NCI-H460 (cell line): ENCODE measurements around the gene MIPOL1. TPM values are rescaled to one million over a fixed set of nuclear protein-coding genes. Genes with fewer than 3 reads are reported as not detected.

Source experiments
- DNase-seq: peaks from one replicate; pipeline ENCODE4 v3.0.0-alpha.2; 2016; ENCODE audit warnings: low read depth; ENCODE audit errors: extremely low read depth
- small RNA-seq, 2 experiments: library from RNA; depleted of rRNA; stranded (forward); fragments of <200 nt; gene quantifications; one replicate each; pipeline ENCODE3, GENCODE V24; 2014
- total RNA-seq: library from RNA; depleted of rRNA; stranded (reverse); fragments of >200 nt; shearing (Covaris generic); gene quantifications from 2 replicates; pipeline ENCODE4 v1.2.3, GENCODE V29; 2014; rRNA removed

Gene MIPOL1
- total RNA-seq, 1 experiment from 2014 or later, result 29.7 TPM

- no peak for DNase-seq
These were observed 395.9 kb downstream of the MIPOL1 start for GRCh38 chr14:37593511-37594237.

GRCh38 chr14:37594238-37594970, 396.7 kb downstream of the MIPOL1 start:
- peak; percentile 95 for DNase-seq

- DNase-seq, result no peak
These were observed 397.5 kb downstream of the MIPOL1 start, which contains the start of the genes FOXA1 and TTC6 for GRCh38 chr14:37594971-37595808. TSS of gene FOXA1 (minus strand) at chr14:37595249. CDS start at chr14:37594972, 277 bp downstream. TSS of gene TTC6 (plus strand) at chr14:37595629. CDS start at chr14:37622065, 26,436 bp downstream.

- peak; percentile 92 for DNase-seq
These were observed 398.3 kb downstream of the MIPOL1 start for GRCh38 chr14:37595809-37596621.

DNA sequence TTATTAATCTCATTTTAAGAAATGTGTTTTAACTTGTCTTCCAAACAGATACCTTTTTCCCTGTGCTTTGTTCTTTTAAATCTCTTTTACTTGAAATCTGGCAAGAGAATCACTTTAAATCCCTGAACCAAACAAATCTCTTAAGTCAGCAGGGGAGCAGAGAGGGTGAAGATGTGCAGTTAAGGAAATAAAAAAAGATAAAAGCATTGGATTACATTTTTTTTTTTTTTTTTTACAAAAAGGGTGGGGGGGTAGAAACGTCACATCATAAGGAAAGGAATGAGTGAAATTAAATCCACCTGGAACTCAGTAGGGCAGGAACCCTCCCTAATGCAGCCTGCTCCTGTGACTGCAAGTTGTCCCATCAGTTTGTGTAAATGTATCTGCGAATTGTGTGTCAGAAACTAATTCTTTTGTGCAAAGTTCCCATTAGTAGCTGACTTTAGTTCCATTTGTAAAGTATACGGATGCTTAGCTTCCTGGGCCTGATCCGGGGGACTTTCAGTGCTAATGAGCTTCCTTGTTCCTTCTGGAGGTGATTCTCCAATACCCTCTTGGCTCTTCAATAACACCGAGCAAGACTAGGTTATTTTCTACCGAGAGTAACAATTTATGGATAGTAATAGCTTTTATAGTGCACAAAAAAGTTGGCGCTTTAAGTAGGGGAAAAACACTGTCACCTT, 399.2 kb downstream of the MIPOL1 start:
- DNase-seq, result no peak

- no peak for DNase-seq
These were observed 399.8 kb downstream of the MIPOL1 start for GRCh38 chr14:37597538-37597913.

DNA sequence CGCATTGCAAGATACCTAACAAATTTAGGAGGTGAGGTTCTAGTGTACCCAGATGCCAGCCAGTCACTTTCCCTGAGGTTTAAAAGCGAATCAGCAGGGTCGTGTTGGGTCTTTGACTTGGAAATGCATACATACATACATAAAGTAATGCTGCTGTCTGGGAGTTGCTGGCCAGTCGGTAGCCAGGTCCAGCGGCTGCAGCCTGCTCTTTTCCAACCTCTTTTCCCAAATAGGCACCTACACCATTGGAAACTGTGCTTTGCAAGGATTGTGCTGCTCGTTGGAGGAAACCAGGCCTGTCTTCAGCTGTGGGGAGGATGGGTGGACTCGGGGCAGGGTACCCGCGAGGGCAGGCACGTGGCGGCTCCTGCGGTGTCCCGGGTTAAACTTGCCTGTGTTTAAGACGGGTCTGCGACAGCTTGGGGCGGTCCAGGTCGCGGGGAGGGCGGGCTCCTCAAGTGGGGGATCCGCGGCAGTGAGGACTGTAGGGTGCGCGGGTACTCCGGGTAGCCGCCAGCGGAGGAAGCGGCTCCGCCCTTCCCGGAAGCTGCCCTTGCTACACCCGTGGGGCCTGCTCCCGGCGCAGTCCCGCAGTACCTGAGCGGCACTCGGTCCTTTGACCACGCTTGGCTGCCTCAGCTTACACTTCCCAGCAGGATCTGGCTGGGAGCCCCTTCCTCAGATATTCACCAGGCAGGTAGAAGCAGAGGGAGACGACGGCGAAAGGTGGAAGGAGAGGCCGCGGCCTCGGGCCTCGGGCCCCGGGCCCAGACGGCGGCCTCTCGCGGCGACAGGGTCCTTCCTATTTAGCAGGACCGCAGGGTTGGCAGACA, 400.4 kb downstream of the MIPOL1 start:
- DNase-seq, result no peak

- DNase-seq, result no peak
These were observed 401.2 kb downstream of the MIPOL1 start for GRCh38 chr14:37598747-37599506.

DNA sequence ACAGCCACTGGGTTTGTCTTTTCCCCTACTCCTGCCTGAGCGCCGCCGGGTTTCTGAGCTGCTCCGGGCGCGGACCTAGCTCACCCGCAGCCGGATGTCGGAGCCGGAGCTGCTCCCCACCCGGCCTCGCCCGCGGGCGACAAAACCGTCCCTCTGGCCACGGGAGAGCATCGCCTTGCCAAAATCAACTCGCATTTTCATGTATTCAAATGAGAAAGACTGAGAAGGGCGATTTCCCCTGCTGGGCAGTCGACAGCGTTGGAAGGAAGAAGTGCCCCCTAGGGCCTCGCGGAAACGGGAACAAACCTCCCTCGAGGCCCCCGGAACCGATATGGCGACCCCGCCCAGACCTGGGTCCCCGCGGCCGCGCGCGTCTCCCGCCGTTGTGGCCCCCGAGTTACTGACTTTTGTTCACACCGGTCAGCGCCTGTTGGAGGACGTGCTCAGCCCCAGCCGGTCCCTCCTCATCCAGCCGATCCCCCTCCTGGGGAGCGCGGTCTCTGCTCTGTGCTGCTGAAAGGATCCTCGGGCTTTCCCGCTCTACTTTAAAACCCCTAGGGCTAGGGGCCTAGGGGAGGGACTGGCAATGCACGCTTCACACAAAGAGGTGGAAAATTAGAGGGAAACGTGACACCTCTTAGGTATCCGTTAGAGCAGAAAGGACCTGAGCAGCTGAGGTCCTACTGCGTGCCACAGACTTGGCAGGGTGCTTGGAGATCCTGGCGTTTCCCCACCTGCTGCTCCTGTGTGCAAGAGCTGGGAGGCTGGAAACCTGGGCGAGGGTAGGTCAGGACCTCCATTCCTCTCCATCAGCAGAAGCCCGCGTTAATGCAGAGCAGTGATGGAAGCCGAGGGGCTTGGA, 402.0 kb downstream of the MIPOL1 start:
- DNase-seq, result no peak

DNA sequence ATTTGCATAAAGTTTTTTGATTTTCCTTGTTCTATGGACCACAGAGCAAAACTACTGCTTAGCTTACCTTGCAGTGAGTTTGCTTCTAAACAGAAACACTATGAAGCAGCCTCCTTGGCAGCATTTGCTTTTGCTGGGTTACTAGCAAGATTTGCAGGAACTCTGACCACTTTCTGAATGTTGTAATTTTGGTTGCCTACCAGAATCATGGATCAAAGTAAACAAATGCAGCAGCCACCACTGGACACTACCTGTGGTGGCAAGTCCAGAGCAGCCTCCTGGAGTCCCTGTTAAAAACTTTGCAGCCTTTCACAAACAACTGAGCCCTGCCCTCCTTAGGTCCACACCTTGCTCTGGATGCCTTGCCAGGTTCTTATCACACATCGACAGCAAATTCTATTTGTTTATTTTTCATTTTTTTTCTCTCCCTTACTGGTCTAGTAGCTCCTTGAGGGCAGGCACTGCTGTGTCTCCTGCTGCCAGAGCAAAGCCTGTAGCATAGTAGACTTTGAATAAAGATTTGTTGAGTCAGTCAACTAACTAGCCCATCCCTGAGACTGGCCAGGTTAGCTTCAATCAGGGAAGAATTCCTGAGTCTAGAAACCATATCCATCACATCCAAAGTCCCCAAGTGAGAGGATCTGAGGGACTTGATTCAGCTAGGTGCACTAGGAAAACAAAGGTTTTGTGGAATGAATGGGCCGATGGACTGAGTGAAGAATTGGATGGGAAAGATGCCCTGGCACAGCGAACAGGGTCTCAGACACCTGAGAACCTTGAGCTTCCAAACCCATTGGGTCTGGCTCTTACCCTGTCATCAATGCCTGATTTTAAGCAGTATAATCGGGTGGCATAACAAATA, 403.4 kb downstream of the MIPOL1 start:
- DNase-seq, result no peak

DNA sequence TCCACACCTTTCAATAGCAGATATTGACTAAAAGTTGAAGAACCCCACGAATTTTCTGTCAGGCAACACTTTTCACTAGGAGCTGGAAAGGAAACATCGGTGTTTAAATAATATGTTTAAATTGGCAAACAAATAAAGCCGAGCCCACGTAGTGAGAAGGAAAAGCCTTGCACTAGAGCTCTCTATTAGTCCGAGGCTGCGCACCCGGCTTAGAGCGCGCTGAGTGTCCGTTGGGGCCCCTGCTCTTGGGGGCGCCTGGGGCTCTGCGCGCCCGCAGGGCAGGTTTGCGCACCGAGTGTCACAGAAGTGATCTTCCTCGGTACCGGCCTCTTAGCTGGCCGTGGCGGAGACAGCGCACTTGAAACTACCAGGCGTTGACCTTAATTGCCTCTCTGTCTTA, 404.1 kb downstream of the MIPOL1 start:
- DNase-seq, result no peak

Small RNA genes within 50 kb of the gene (small RNA-seq; reads per million reads assigned to genes)
- 0 reads per million in 2 experiments for gene RNU6-273P
- gene RNU6-886P, result 0 reads per million in 2 experiments

Other genes starting within 250 kb of the MIPOL1 start
- 1.7 and 2.0 TPM in 2 replicates for gene SLC25A21, start 25.3 kb upstream of the MIPOL1 start, total RNA-seq